Inflammatory macrophage treated with lipopolysaccharide for 1 hour (primary cell): ENCODE data around the gene LAMA4.
"Not testable (repeated sequence)": the region's sequence is repeated elsewhere in the genome, so short reads cannot be mapped to it uniquely, and the experiment has no call there.

Source experiments
- DNase-seq, 2 donors: peaks; one replicate each; pipeline ENCODE4 v3.0.0-alpha.2; 2020 to 2022

Gene LAMA4

GRCh38 chr6:112214739-112215269 lies 39.6 kb downstream of the LAMA4 start:
- DNase-seq: peak; percentile 63 to 89

- no peak for DNase-seq
Measured at GRCh38 chr6:112210852-112211251, 43.5 kb downstream of the LAMA4 start.

GRCh38 chr6:112209131-112209530 lies 45.2 kb downstream of the LAMA4 start:
- no peak for DNase-seq

- DNase-seq: no peak
Measured at GRCh38 chr6:112207776-112208175, 46.6 kb downstream of the LAMA4 start.

- DNase-seq: no peak
Measured at GRCh38 chr6:112207131-112207530, 47.2 kb downstream of the LAMA4 start.

- no peak for DNase-seq
Measured at GRCh38 chr6:112206110-112206458, 48.3 kb downstream of the LAMA4 start.

GRCh38 chr6:112205427-112206109 lies 48.8 kb downstream of the LAMA4 start:
- DNase-seq: no peak

GRCh38 chr6:112204350-112204706 lies 50.0 kb downstream of the LAMA4 start:
- no peak for DNase-seq

- DNase-seq: no peak
Measured at GRCh38 chr6:112203577-112204349, 50.6 kb downstream of the LAMA4 start.

GRCh38 chr6:112202639-112203341 lies 51.6 kb downstream of the LAMA4 start:
- DNase-seq: no peak

GRCh38 chr6:112200185-112200914 lies 54.0 kb downstream of the LAMA4 start:
- not testable (repeated sequence) for DNase-seq

- no peak for DNase-seq
Measured at GRCh38 chr6:112199001-112199403, 55.4 kb downstream of the LAMA4 start.

- no peak for DNase-seq
Measured at GRCh38 chr6:112198582-112198981, 55.8 kb downstream of the LAMA4 start.

- no peak for DNase-seq
Measured at GRCh38 chr6:112197636-112198035, 56.7 kb downstream of the LAMA4 start.

GRCh38 chr6:112196306-112196705 lies 58.1 kb downstream of the LAMA4 start:
- no peak for DNase-seq

GRCh38 chr6:112195166-112195565 lies 59.2 kb downstream of the LAMA4 start:
- DNase-seq: no peak

GRCh38 chr6:112194511-112194910 lies 59.9 kb downstream of the LAMA4 start:
- no peak for DNase-seq

GRCh38 chr6:112193535-112194051 lies 60.8 kb downstream of the LAMA4 start:
- no peak for DNase-seq

GRCh38 chr6:112193117-112193516 lies 61.2 kb downstream of the LAMA4 start:
- DNase-seq: no peak

GRCh38 chr6:112191509-112192020 lies 62.8 kb downstream of the LAMA4 start:
- no peak for DNase-seq

- no peak for DNase-seq
Measured at GRCh38 chr6:112190164-112190563, 64.2 kb downstream of the LAMA4 start.

GRCh38 chr6:112189494-112189893 lies 64.9 kb downstream of the LAMA4 start:
- no peak for DNase-seq

- no peak for DNase-seq
Measured at GRCh38 chr6:112188906-112189305, 65.5 kb downstream of the LAMA4 start.
